GM18519 (cell line): Measurements from ENCODE around the gene NUBPL.

Experiments
- ATAC-seq: cut with Tn5 transposase; IDR thresholded peaks from one replicate; pipeline ENCODE4 v1.9.1; 2021; ENCODE audit warnings: mild to moderate bottlenecking, moderate library complexity; ENCODE audit not compliant: unreplicated experiment, low FRiP score

Gene NUBPL

DNA sequence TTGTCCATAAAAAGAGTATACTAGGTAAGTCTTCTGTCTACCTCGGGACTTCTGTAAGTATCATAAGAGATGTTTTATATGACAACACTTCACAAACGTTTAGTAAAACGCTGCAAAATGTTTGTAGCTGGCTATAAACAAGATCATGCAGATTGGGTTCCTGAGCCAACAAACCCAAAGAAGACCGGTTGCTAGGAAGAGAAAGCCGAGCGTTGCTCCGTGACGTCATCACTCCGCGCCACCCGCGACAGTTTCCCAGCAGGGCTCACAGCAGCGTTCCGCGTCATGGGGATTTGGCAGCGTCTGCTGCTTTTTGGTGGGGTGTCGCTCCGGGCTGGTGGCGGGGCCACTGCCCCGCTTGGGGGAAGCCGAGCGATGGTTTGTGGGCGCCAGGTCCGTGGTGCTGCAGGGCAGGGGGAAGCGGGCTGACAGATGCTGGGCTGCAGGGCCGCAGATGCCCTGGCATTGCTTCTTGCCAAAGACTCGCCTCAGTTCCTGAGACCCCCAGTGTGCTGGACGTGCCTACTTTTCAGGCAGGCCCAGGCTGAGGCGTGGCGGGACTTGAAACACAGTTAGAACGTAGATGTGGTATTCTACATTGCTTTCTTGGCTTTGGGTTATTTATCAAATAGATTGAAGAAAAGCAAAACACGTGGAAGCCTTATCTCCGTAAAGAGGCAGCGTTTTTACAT is at the start of gene NUBPL:
Gene NUBPL, plus strand, starts transcription at position 250 of the 692 bp plus-strand sequence. Its CDS starts 36 bp downstream, at position 286.
- ATAC-seq = peak; percentile 91

DNA sequence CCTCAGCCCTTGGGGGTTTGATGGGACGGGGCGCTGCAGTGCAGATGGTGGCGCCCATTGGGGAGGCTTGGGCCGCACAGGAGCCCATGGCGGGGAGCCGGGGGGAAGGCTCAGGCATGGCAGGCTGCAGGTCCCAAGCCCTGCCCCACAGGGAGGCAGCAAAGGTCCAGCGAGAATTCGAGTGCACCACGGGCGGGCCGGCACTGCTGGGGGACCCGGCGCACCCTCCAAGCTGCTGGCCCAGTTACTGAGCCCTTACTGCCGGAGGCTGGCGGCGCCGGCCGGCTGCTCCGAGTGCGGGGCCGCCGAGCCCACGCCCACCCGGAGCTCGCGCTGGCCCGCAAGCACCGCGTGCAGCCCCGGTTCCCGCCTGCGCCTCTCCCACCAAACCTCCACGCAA is 34.1 kb upstream of the NUBPL start:
- no peak for ATAC-seq

DNA sequence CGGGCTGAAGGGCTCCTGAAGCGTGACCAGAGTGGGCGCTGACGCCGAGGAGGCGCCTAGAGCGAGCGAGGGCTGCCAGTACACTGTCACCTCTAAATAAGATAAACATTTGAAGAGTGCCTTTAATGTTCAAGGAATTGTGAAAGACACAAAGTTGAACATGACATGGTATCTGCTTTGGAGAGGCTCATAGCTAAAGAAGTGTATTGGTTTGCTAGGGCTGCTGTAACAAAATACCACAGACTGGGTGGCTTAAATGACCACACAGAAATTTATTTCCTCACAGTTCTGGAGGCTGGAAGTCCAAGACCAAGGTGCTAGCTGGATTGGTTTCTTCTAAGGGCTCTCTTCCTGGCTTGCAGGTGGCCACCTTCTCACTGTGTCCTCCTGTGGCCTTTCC is 33.7 kb upstream of the NUBPL start:
- ATAC-seq = no peak

- no peak for ATAC-seq
Observed at GRCh38 chr14:31529053-31529452, 32.2 kb upstream of the NUBPL start.

DNA sequence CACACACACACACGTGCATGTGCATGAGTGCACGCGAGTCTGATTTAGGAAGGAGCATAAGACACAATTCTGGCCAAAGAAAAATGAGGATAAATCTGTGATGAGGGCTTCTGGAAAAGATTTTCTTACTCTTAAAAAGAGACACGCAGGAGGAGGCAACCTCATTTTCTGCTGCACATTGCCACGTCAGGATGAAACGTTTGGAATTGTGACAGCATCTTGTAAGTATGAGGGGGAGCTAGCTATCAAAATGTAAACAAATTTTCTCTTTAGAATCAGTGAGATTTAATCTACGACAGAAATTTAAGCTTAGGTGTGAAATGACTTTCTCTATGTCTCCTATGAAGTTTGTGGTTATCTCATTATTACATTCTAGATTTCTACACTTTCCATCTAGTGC is 31.1 kb upstream of the NUBPL start:
- ATAC-seq = no peak

- no peak for ATAC-seq
Observed at GRCh38 chr14:31536201-31536960, 24.8 kb upstream of the NUBPL start.

DNA sequence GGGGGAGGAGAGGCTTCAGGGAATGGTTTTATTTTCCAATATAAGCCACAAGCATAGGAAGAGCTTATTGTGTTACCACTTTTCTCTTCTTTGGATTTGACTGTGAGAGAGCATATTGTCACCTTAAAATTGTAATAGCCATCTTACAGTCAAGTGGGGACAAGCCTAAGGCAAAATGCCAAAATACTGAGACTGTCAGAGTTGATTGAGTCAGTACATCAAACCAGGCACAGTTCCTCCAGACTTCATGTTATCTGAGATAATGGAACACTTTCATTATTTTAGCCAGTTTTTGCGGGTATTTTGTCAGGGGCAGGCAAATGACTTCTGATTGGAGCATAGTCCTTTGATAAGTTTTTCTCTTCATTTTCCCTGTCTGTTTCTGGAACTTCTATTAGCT is 19.5 kb upstream of the NUBPL start:
- no peak for ATAC-seq

- ATAC-seq = no peak
Observed at GRCh38 chr14:31543969-31544799, 17.0 kb upstream of the NUBPL start.

- ATAC-seq = no peak
Observed at GRCh38 chr14:31544816-31545215, 16.4 kb upstream of the NUBPL start.

DNA sequence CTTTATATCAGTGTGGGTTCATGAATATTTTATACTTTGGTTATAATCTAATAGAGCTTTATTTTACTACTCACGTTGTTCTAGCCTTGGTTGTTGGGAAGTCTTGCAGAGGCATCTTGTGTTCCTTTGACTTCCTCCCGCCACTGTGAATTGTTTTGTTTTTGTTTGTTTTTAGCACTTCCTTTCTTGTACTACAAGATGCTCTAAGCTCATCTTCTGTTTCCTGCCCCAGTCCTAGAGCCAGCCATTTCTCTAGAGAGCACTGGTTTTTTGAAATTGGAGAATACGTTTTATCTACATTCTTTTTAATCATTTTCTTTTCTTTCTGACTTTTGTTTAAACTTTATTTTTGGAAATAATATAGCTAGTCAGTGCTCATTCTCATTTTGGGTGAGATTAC is 15.9 kb upstream of the NUBPL start:
- no peak for ATAC-seq

DNA sequence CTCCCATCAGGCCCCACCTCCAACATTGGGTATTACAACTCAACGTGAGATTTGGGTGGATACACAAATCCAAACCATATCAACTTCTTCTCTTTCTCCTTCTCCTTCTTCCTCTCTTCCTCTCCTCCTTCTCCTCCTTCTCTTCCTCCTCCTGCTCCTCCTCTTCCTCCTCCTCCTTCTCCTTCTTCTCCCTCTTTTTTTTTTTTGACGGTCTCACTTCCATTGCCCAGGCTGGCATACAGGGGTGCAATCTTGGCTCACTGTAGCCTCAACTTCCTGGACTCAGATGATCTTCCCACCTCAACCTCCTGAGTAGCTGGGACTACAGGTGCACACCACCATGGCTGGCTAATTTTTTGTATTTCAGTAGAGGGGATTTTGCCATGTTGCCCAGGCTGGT is 11.4 kb upstream of the NUBPL start:
- no peak for ATAC-seq

DNA sequence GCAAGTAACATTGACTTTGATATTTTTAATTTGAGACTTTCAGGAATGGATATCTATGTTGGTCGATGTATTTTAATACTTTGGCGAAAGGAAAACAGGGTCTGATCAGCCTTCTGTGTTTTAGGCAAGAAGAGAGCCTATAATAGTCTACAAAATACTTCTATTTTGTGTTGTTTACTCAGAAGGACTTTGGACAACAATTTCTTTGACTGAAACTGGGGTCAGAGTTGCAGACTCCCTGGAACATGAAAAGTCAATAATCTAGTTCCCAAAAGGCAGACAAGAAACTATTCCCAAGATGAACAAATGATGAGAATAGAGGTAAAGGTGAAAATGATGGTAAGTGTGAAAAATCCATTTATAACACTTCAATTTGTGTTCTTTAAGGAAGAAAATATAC is 10.6 kb upstream of the NUBPL start:
- ATAC-seq = no peak

DNA sequence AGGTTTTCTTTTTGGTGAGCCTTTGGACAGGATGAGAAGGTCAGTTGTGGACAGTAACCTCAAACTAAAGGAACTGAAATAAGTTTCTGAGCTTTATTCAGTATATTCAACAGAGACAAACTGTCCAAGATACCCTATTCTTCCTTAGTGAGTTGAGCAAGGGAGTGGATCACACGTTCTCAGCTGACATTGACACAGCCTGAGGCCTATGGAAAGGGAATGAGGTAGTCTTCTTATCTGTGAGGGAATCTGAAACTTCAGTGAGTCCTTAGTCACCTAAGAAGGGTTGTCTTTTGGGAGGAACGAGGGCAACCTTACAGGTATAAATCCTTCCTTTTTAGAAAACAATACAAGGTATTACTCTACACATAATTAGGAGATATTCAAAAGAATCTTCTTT is 5.0 kb upstream of the NUBPL start:
- ATAC-seq = no peak

GRCh38 chr14:31559939-31560338 is 1.3 kb upstream of the NUBPL start:
- no peak for ATAC-seq

DNA sequence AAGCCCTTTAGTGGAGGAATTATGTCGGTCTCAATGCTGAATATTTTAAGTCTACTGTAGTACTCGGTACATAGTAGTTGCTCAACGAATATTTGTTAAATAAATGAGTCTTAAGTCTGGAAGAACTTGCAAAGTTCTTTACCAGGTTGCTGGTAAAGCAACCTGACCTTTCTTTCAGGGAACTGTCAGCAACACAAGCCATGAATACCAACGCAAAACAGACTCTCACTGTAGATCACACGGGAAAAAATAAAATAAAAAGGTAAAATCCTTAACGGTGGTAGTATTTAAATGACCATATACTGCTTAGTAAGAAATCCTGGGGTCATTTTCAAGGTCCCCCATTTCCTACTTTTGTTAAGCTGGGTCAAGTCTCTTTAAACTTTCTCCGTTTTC is 447 bp upstream of the NUBPL start:
- peak; percentile 1 for ATAC-seq

GRCh38 chr14:31564194-31564593 is 3.0 kb downstream of the NUBPL start:
- no peak for ATAC-seq

GRCh38 chr14:31566456-31566855 is 5.3 kb downstream of the NUBPL start:
- no peak for ATAC-seq

DNA sequence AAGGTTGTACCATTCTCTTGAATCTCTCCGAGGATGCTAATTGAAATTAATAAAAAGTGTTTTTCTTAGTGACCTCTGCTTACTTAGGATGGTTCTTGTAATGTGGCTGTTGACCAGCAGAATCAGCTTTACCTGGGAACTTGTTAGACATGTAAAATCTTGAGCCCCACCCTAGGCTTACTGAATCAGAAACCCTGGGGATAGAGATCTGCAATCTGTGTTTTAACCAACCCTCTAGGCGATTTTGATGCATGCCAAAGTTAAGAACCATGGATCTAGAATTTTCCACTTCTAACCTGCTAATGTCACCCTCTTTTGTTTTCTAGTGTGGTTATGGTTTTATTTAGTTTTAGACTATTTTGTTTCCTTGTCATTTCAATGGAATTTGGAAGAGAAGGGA is 6.5 kb downstream of the NUBPL start:
- ATAC-seq = no peak

- no peak for ATAC-seq
Observed at GRCh38 chr14:31568161-31568560, 7.0 kb downstream of the NUBPL start.

GRCh38 chr14:31568671-31569070 is 7.5 kb downstream of the NUBPL start:
- no peak for ATAC-seq

GRCh38 chr14:31572955-31573354 is 11.8 kb downstream of the NUBPL start:
- ATAC-seq = no peak
